Right atrium auricular region (tissue), 2 donors: Measurements from ENCODE around the gene NT5E. TPM values are rescaled to one million over a fixed set of nuclear protein-coding genes. Genes with fewer than 3 reads are reported as not detected.

Experiments
- DNase-seq: peaks from one replicate; pipeline ENCODE4 v3.0.0-alpha.2; 2019; ENCODE audit warnings: low spot score
- H3K27ac ChIP-seq, 2 donors: fragments of 200-600 bp; sonication (generic); 1 replicate in 1 of 2; 2 replicates in 1 of 2; pipeline ENCODE4 v1.5.1; 2016 to 2019
- H3K27me3 ChIP-seq, 2 donors: fragments of 200-600 bp; sonication (generic); one replicate each; pipeline versions ENCODE4 v1.5.1 to v1.6.0; 2017 to 2019
- H3K36me3 ChIP-seq: fragments of 200-600 bp; sonication (generic); one replicate; pipeline ENCODE4 v1.5.1; 2016
- H3K4me1 ChIP-seq, 2 donors: fragments of 200-600 bp; sonication (generic); one replicate each; pipeline versions ENCODE4 v1.5.1 to v1.6.0; 2017 to 2019
- H3K4me3 ChIP-seq, 2 donors: fragments of 200-600 bp; sonication (generic); 1 replicate in 1 of 2; 2 replicates in 1 of 2; pipeline ENCODE4 v1.5.1; 2017 to 2019; ENCODE audit warnings: mild to moderate bottlenecking in 1 of 2, moderate library complexity in 1 of 2
- H3K9me3 ChIP-seq, 2 donors: fragments of 200-600 bp; sonication (generic); one replicate each; pipeline ENCODE4 v1.5.1; 2019
- total RNA-seq, 2 donors: library from RNA; depleted of rRNA; stranded (reverse); fragments of >200 nt; gene quantifications; one replicate each; pipeline ENCODE4 v1.1.0, GENCODE V29; 2016
- TF ChIP-seq, protein P1 (sequence below), 2 donors: fragments of 200-600 bp; sonication (generic); IDR thresholded peaks; one replicate each; pipeline ENCODE4 v1.5.1; 2019; ENCODE audit warnings: antibody characterized with exemption in 2 of 2

Gene NT5E
- total RNA-seq, 2 donors from 2014 or later: 7.1 to 10.6 TPM

DNA sequence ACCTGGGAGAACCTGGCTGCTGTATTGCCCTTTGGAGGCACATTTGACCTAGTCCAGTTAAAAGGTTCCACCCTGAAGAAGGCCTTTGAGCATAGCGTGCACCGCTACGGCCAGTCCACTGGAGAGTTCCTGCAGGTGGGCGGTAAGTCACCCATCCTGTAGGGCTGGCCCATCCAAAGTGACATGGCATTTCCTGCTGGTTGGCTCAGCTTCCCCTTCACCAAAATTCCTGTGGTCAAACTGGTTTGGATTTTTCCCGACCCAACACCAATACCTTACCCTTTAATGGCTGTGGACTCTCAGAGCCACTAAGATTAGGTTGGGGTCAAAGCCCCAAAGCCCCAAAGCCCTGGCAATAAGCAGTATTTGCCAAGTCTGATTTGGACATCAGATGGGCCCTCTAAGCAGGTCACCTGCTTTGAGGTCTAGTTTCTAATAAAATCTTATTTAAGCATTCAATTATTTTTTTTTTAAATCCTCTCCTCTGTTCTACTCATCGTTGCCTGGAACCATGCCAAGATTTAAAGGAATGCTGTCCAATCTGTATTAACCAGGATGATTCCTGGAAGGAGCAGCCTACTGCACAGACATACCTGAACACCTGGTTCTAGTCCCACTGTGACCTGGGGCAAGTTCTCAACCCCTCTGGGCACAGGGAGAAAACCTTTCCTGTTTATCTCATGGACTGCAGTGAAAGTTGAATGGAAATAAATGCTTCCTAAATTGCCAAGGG lies 40.8 kb downstream of the NT5E start:
- H3K4me3 ChIP-seq: no peak overlapping the region
- H3K4me1 ChIP-seq: no peaks in the 10 kb centered on the region
- no peak for DNase-seq
- no peaks in the 10 kb centered on the region for H3K9me3 ChIP-seq
- H3K27ac ChIP-seq: no peak overlapping the region
- no peaks in the 10 kb centered on the region for H3K27me3 ChIP-seq
- H3K36me3 ChIP-seq: no peaks in the 10 kb centered on the region
- TF ChIP-seq, protein P1, sequence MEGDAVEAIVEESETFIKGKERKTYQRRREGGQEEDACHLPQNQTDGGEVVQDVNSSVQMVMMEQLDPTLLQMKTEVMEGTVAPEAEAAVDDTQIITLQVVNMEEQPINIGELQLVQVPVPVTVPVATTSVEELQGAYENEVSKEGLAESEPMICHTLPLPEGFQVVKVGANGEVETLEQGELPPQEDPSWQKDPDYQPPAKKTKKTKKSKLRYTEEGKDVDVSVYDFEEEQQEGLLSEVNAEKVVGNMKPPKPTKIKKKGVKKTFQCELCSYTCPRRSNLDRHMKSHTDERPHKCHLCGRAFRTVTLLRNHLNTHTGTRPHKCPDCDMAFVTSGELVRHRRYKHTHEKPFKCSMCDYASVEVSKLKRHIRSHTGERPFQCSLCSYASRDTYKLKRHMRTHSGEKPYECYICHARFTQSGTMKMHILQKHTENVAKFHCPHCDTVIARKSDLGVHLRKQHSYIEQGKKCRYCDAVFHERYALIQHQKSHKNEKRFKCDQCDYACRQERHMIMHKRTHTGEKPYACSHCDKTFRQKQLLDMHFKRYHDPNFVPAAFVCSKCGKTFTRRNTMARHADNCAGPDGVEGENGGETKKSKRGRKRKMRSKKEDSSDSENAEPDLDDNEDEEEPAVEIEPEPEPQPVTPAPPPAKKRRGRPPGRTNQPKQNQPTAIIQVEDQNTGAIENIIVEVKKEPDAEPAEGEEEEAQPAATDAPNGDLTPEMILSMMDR (IDR thresholded peaks at IDR 0.05): no peak

GRCh38 chr6:85493389-85493788 lies 43.5 kb downstream of the NT5E start:
- Histone ChIP-seq H3K27ac (no peak overlapping the region), H3K4me1 (no peaks in the 10 kb centered on the region), H3K27me3 (no peaks in the 10 kb centered on the region), H3K4me3 (no peak overlapping the region), H3K9me3 (no peaks in the 10 kb centered on the region), H3K36me3 (no peaks in the 10 kb centered on the region)
- no peak for DNase-seq
- TF ChIP-seq, protein P1 (IDR thresholded peaks at IDR 0.05): no peak

GRCh38 chr6:85494547-85495536 lies 45.0 kb downstream of the NT5E start:
- Histone ChIP-seq H3K9me3 (no peaks in the 10 kb centered on the region), H3K27ac (no peak overlapping the region), H3K27me3 (no peaks in the 10 kb centered on the region), H3K36me3 (no peaks in the 10 kb centered on the region), H3K4me3 (no peak overlapping the region), H3K4me1 (no peaks in the 10 kb centered on the region)
- TF ChIP-seq, protein P1 (IDR thresholded peaks at IDR 0.05): no peak
- no peak for DNase-seq

DNA sequence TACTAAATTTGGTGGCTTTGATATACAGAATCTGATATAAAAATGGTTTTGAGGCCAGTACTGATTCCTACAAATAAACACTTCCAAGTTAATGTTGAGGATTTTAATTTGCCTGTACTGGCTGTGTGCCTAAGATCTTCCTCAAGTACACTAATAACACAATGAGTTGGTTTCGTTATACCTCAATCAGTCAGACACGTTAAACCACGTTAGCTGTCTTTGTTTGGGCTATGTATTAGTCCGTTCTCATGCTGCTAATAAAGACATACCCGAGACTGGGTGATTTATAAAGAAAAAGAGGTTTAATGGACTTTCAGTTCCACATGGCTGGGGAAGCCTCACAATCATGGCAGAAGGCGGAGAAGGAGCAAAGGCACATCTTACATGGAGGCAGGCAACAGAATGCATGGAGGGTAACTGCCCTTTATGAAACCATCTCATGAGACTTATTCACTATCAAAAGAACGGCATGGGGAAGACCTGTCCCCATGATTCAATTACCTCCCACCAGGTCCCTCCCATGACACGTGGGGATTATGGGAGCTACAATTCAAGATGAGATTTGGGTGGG lies 46.2 kb downstream of the NT5E start:
- no peaks in the 10 kb centered on the region for H3K9me3 ChIP-seq
- no peak overlapping the region for H3K27ac ChIP-seq
- no peak for DNase-seq
- no peaks in the 10 kb centered on the region for H3K27me3 ChIP-seq
- no peaks in the 10 kb centered on the region for H3K36me3 ChIP-seq
- H3K4me3 ChIP-seq: no peak overlapping the region
- no peaks in the 10 kb centered on the region for H3K4me1 ChIP-seq
- TF ChIP-seq, protein P1 (IDR thresholded peaks at IDR 0.05): no peak

GRCh38 chr6:85496856-85497255 lies 47.0 kb downstream of the NT5E start:
- DNase-seq: no peak
- Histone ChIP-seq H3K27ac (no peak overlapping the region), H3K4me1 (no peaks in the 10 kb centered on the region), H3K9me3 (no peaks in the 10 kb centered on the region), H3K36me3 (no peaks in the 10 kb centered on the region), H3K4me3 (no peak overlapping the region), H3K27me3 (no peaks in the 10 kb centered on the region)
- TF ChIP-seq, protein P1 (IDR thresholded peaks at IDR 0.05): no peak
